Activated naive CD8-positive, alpha-beta T cell treated with anti-CD3 and anti-CD28 coated beads for 36 hours (primary cell): ENCODE data around the gene ZNRF2. TPM values are rescaled to one million over a fixed set of nuclear protein-coding genes. Genes with fewer than 3 reads are reported as not detected.

ENCODE experiments used
- DNase-seq: peaks from one replicate; pipeline ENCODE4 v3.0.0; 2021
- H3K27ac Mint-ChIP-seq: one replicate; pipeline ENCODE4 v1.8.0; 2022; ENCODE audit warnings: mild to moderate bottlenecking, moderate library complexity, mixed read lengths
- H3K27me3 Mint-ChIP-seq: one replicate; pipeline ENCODE4 v1.8.0; 2022; ENCODE audit warnings: mild to moderate bottlenecking, mixed read lengths
- H3K36me3 Mint-ChIP-seq: one replicate; pipeline ENCODE4 v1.8.0; 2021; ENCODE audit warnings: mild to moderate bottlenecking, mixed read lengths
- H3K4me1 Mint-ChIP-seq: one replicate; pipeline ENCODE4 v1.8.0; 2021; ENCODE audit warnings: mixed read lengths
- H3K4me3 Mint-ChIP-seq: one replicate; pipeline ENCODE4 v1.8.0; 2022; ENCODE audit warnings: mild to moderate bottlenecking, moderate library complexity, mixed read lengths
- H3K9me3 Mint-ChIP-seq: one replicate; pipeline ENCODE4 v1.8.0; 2022; ENCODE audit warnings: mixed read lengths
- total RNA-seq, 2 experiments: library from RNA; stranded (reverse); gene quantifications; one replicate each; pipeline ENCODE4 v1.2.3, GENCODE V29; 2021

ZNRF2 gene
- 1 to 10 TPM; 6.9 TPM for total RNA-seq

DNA sequence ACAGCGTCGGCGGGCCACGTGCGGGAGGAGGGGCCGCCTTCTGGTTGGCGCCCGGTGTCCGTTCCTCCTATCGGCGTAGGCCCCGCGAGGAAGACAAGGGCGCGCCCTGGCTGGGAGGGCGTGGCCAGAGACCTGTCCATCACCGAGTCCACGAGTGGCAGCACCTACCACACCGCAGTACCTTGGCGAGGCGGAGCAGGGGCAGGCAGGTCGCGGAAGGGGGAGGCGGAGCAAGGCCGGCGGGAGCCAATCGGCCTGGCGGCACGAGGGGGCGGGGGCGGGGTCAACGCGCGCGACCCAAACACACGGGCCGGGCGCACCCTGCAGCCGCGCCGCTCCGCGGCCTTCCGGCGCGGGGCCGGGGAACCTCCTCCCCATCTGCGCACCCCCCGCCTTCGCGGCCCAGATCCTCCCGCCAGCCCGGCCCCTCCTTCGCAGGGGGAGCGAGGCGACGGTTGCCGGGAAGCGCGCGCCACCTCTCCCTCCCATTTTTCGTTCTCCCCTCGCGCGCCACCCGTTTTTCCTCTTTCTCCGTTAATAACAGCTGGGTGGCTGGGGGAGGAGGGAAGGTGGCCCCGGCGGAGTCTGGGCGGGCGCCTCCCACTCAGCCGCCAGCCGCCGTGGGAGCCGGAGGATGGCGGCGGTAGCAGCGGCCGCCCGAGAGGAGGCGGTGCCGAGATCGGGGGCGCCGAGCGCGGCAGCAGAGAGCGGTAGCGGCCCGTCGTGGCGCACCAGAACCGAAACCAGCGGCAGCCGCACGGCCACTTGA, at the start of gene ZNRF2:
TSS of gene ZNRF2 (plus strand) at position 300 of the 769 bp plus-strand sequence. CDS start 761 bp downstream, outside the sequence.
- peak; percentile 100 for DNase-seq
- peaks cover 43% of the 10 kb centered on the region for H3K4me1 Mint-ChIP-seq
- H3K9me3 Mint-ChIP-seq: no peaks in the 10 kb centered on the region
- H3K36me3 Mint-ChIP-seq: peaks cover 8% of the 10 kb centered on the region
- H3K27ac Mint-ChIP-seq: peak within 1 kb of the TSS; percentile 86
- H3K27me3 Mint-ChIP-seq: no peaks in the 10 kb centered on the region
- peak within 1 kb of the TSS; percentile 77 for H3K4me3 Mint-ChIP-seq

DNA sequence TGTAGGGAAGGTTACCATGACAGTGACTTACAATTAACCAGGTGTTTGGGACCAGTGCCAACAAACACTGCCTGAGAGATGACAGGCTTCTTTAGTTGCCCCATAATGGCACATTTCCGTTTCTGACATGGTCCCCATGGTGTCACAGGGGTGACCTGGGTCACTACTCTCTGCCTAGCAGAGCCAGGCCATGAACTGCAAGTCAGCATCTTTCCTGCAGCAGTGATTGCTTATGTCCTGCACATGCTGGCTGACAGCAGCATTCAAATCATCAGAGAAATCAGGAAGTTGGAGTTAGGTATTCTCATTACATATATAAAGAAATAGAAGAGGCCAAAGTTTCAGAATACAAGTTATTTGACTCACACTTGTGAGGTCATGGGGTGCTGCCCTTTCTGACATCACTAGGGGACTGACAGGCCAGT, 47.1 kb upstream of the ZNRF2 start:
- peaks cover 16% of the 10 kb centered on the region for H3K4me1 Mint-ChIP-seq
- H3K9me3 Mint-ChIP-seq: no peaks in the 10 kb centered on the region
- DNase-seq: no peak
- H3K36me3 Mint-ChIP-seq: no peaks in the 10 kb centered on the region
- no peak overlapping the region for H3K4me3 Mint-ChIP-seq
- no peak overlapping the region for H3K27ac Mint-ChIP-seq
- H3K27me3 Mint-ChIP-seq: peaks cover 12% of the 10 kb centered on the region

- DNase-seq: peak; percentile 6
- Mint-ChIP-seq H3K9me3 (no peaks in the 10 kb centered on the region), H3K36me3 (no peaks in the 10 kb centered on the region), H3K27ac (no peak overlapping the region), H3K4me1 (peaks cover 16% of the 10 kb centered on the region), H3K4me3 (no peak overlapping the region), H3K27me3 (peaks cover 12% of the 10 kb centered on the region)
These were observed 45.5 kb upstream of the ZNRF2 start for GRCh38 chr7:30238721-30239441.

GRCh38 chr7:30240106-30240800, 44.1 kb upstream of the ZNRF2 start:
- no peaks in the 10 kb centered on the region for H3K9me3 Mint-ChIP-seq
- H3K27ac Mint-ChIP-seq: no peak overlapping the region
- no peaks in the 10 kb centered on the region for H3K36me3 Mint-ChIP-seq
- no peak for DNase-seq
- peaks cover 18% of the 10 kb centered on the region for H3K4me1 Mint-ChIP-seq
- peaks cover 12% of the 10 kb centered on the region for H3K27me3 Mint-ChIP-seq
- H3K4me3 Mint-ChIP-seq: no peak overlapping the region

GRCh38 chr7:30241767-30242166, 42.6 kb upstream of the ZNRF2 start:
- H3K9me3 Mint-ChIP-seq: no peaks in the 10 kb centered on the region
- peaks cover 18% of the 10 kb centered on the region for H3K4me1 Mint-ChIP-seq
- no peak for DNase-seq
- H3K4me3 Mint-ChIP-seq: no peak overlapping the region
- H3K27ac Mint-ChIP-seq: no peak overlapping the region
- H3K36me3 Mint-ChIP-seq: no peaks in the 10 kb centered on the region
- peaks cover 12% of the 10 kb centered on the region for H3K27me3 Mint-ChIP-seq

GRCh38 chr7:30244340-30244739, 40.1 kb upstream of the ZNRF2 start:
- H3K4me3 Mint-ChIP-seq: no peak overlapping the region
- peaks cover 13% of the 10 kb centered on the region for H3K4me1 Mint-ChIP-seq
- no peak for DNase-seq
- no peak overlapping the region for H3K27ac Mint-ChIP-seq
- H3K36me3 Mint-ChIP-seq: no peaks in the 10 kb centered on the region
- H3K27me3 Mint-ChIP-seq: peaks cover 9% of the 10 kb centered on the region
- no peaks in the 10 kb centered on the region for H3K9me3 Mint-ChIP-seq

- Mint-ChIP-seq H3K4me3 (no peak overlapping the region), H3K9me3 (no peaks in the 10 kb centered on the region), H3K4me1 (peaks cover 16% of the 10 kb centered on the region), H3K36me3 (no peaks in the 10 kb centered on the region), H3K27me3 (peaks cover under 1% of the 10 kb centered on the region), H3K27ac (no peak overlapping the region)
- no peak for DNase-seq
These were observed 38.5 kb upstream of the ZNRF2 start for GRCh38 chr7:30245913-30246312.

- H3K9me3 Mint-ChIP-seq: no peaks in the 10 kb centered on the region
- H3K27ac Mint-ChIP-seq: no peak overlapping the region
- H3K4me3 Mint-ChIP-seq: no peak overlapping the region
These were observed 38.0 kb upstream of the ZNRF2 start for GRCh38 chr7:30246392-30246791.

GRCh38 chr7:30247541-30248401, 36.6 kb upstream of the ZNRF2 start:
- no peak overlapping the region for H3K27ac Mint-ChIP-seq
- H3K9me3 Mint-ChIP-seq: no peaks in the 10 kb centered on the region
- H3K27me3 Mint-ChIP-seq: no peaks in the 10 kb centered on the region
- H3K4me3 Mint-ChIP-seq: no peak overlapping the region
- no peaks in the 10 kb centered on the region for H3K36me3 Mint-ChIP-seq
- no peak for DNase-seq
- peaks cover 16% of the 10 kb centered on the region for H3K4me1 Mint-ChIP-seq

More at GRCh38 chr7:30246392-30246791, 38.0 kb upstream of the ZNRF2 start:
- DNase-seq: no peak
- Mint-ChIP-seq H3K36me3 (no peaks in the 10 kb centered on the region), H3K4me1 (peaks cover 16% of the 10 kb centered on the region), H3K27me3 (no peaks in the 10 kb centered on the region)

DNA sequence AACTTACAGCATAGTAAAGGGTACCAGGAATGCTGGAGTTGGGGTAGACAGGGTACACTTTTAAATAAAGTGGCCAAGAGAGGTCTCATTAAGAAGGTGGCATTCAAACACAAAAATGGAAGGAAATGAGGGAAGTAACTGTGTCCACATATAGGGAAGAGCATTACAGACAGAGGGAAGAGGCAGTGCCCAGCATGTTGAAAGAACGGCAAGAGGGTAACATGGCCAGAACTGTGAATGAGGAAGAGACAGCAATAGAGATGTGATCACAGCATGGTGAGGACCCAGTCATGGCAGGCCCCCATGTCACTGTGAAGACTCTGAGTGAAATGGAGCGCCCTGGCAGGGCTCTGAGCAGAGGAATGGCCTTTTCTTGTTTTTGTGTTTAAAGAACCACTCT, 35.1 kb upstream of the ZNRF2 start:
- DNase-seq: no peak
- Mint-ChIP-seq H3K27me3 (no peaks in the 10 kb centered on the region), H3K4me3 (no peak overlapping the region), H3K4me1 (peaks cover 14% of the 10 kb centered on the region), H3K27ac (no peak overlapping the region), H3K9me3 (no peaks in the 10 kb centered on the region), H3K36me3 (no peaks in the 10 kb centered on the region)

DNA sequence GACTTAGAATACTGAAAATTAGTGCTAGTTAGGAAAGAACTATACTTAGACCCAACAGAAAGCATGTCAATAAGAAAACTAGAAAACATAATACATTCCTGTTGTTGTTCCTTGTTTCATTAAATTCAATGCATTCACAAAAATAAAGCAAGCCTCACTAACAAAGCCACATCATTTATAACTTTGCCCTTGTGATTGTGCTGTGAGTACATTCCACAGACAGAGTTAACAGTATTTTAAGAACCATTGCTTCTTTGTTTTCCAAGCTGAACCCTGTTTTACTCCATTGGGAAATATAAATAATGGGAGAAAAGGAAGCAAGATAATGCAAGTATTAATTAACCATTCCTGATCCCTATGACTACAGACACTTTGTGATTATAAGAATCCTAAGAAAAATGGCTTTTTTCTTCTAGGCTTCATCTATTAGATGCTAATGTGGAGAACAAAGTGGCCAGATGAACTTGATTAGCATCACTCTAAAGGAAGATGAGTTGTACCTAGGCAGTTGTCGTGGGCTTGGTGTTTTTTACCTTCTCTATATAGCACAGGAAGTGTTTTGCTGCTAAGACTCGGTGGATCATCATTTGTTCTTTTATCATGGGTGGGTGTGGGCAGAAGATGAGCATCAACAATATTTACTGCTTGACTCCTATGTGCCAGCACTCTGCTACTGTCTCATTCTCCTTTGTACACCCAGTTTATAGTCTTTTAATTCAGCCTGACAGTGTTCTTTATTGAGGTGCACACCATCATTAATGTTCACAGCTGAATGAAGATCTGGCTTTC, 34.2 kb upstream of the ZNRF2 start:
- no peaks in the 10 kb centered on the region for H3K36me3 Mint-ChIP-seq
- no peak overlapping the region for H3K4me3 Mint-ChIP-seq
- H3K9me3 Mint-ChIP-seq: no peaks in the 10 kb centered on the region
- no peak for DNase-seq
- no peaks in the 10 kb centered on the region for H3K27me3 Mint-ChIP-seq
- no peak overlapping the region for H3K27ac Mint-ChIP-seq
- H3K4me1 Mint-ChIP-seq: peaks cover 14% of the 10 kb centered on the region

GRCh38 chr7:30251708-30252329, 32.6 kb upstream of the ZNRF2 start:
- Mint-ChIP-seq H3K4me3 (no peak overlapping the region), H3K27ac (no peak overlapping the region), H3K36me3 (no peaks in the 10 kb centered on the region), H3K27me3 (no peaks in the 10 kb centered on the region), H3K9me3 (no peaks in the 10 kb centered on the region), H3K4me1 (peaks cover 14% of the 10 kb centered on the region)
- no peak for DNase-seq

DNA sequence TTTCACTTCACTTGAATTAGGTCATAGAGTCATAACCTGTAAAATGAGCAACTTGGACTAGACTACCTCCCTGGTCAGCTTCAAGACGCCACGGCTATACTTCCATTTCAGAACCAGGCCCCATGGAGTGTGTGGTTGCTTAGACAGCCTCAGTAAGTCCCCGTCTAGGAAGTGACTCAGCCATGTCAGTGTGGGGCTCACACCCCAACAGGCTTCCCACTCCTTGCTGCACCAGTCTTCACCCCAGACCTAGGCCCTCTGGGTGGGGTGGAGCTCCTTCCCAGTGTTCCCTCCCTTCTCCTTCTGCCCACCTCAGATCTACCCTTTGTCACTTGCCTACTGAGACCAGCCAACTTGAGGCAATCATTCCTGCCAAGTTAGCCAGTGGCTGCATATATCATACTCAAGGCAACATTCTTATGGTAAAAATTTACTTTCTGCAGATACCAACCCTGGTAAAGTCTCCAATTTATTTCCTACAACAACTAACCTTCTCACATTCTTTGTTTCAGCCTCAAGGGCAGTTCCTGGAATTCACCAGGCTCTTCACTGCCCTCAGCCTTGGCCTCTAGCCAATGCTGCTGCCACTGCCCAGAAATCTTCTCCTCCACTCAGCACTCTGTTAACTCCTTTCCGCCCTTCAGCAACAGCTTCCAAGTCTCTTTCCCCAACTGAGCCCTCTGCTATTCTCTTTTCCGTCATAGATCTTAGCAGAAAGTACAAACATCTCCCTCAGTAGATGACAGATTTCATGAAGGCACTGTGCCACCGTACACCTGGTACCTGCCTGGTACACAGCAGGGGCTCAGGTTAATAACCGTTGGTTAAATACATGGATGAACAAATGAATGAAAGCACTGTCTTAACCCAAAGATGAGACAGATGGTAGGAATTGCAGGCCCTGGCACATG, 31.3 kb upstream of the ZNRF2 start:
- H3K4me3 Mint-ChIP-seq: no peak overlapping the region
- no peaks in the 10 kb centered on the region for H3K27me3 Mint-ChIP-seq
- no peak overlapping the region for H3K27ac Mint-ChIP-seq
- peaks cover 1% of the 10 kb centered on the region for H3K36me3 Mint-ChIP-seq
- H3K9me3 Mint-ChIP-seq: no peaks in the 10 kb centered on the region
- no peak for DNase-seq
- H3K4me1 Mint-ChIP-seq: peaks cover 14% of the 10 kb centered on the region
